GM23248 (cell line): ENCODE measurements around the gene H3-3A.

Experiments
- EZH2 ChIP-seq: fragments of 200-600 bp; sonication (generic); IDR thresholded peaks from 2 replicates; pipeline ENCODE4 v1.6.1; 2018; ENCODE audit warnings: antibody characterized with exemption, mild to moderate bottlenecking; ENCODE audit not compliant: insufficient read depth, poor library complexity, severe bottlenecking
- EZH2phosphoT487 ChIP-seq: fragments of 200-600 bp; sonication (generic); IDR thresholded peaks from 2 replicates; pipeline ENCODE4 v1.6.1; 2018; ENCODE audit warnings: antibody characterized with exemption, moderate library complexity, mild to moderate bottlenecking, low read depth; ENCODE audit not compliant: insufficient read depth

GRCh38 chr1:226066415-226067078, 4.0 kb downstream of the H3-3A start:
- TF ChIP-seq EZH2phosphoT487 (no peak), EZH2 (no peak)
